ENCODE data around the gene NEUROG3. TPM values are rescaled to one million over a fixed set of nuclear protein-coding genes. Genes with fewer than 3 reads are reported as not detected.

The NEUROG3 gene
- total and polyA plus RNA-seq, 10 of the 15 experiments (the other 5 are each of a cell fraction or from before 2014, with no cell fraction given) = not detected

- Histone ChIP-seq H3K27me3 (replicated peaks in 1 of 2; ENCODE audit: control insufficient read depth in 2 of 2, insufficient read depth in 2 of 2, low read length in 1 of 2) (peaks cover 18 to 26% of the 10 kb centered on the region in 2 experiments), H3K27ac (ENCODE audit: control insufficient read depth, insufficient read depth) (no peak overlapping the region), H3K4me1 (ENCODE audit: control insufficient read depth, insufficient read depth, low read length) (peaks cover 8% of the 10 kb centered on the region; the same call in 1 of the 2 replicates), H3K36me3 (ENCODE audit: control insufficient read depth in 2 of 2, insufficient read depth in 2 of 2, low read length in 1 of 2) (no peaks in the 10 kb centered on the region), H3K9ac (ENCODE audit: control insufficient read depth, insufficient read depth, low read length) (no peak overlapping the region), H3K4me2 (ENCODE audit: control insufficient read depth, insufficient read depth) (no peak overlapping the region), H3K79me2 (ENCODE audit: control insufficient read depth, insufficient read depth, low read length) (no peaks in the 10 kb centered on the region), H4K20me1 (ENCODE audit: control insufficient read depth, insufficient read depth) (no peaks in the 10 kb centered on the region), H2AFZ (ENCODE audit: control insufficient read depth, low read depth, low read length) (no peak overlapping the region), H3K4me3 (no peak overlapping the region), H3K9me3 (replicated peaks; ENCODE audit: control insufficient read depth, insufficient read depth, low read length) (no peaks in the 10 kb centered on the region; the same call in 2 of the 3 replicates)
- CTCF ChIA-PET = interaction anchor here (0.6 kb wide), 1 partner anchor 176 kb away, joined by 3 read pairs; no protein-coding TSS in a partner anchor
- BruUV-seq (replicated peaks) = no TSS peak
- RAD21 ChIA-PET (ENCODE audit: unreplicated experiment) = no interaction called here
- in situ Hi-C loops (cut with MboI) = no loop called here
- 27% methylated on average over 23 of the region's 23 CpGs for WGBS (ENCODE audit: insufficient coverage, insufficient replicate concordance, low lambda C conversion rate, missing lambda C conversion rate)
- ATAC-seq = no peak
- intact Hi-C loops (cut with micrococcal nuclease; ENCODE audit: unreplicated experiment) = no loop called here
- no peak for DNase-seq (ENCODE audit: low read depth, low spot score)
- SMC1A ChIA-PET (ENCODE audit: uncharacterized antibody, unreplicated experiment) = no interaction called here
- no peak for FAIRE-seq
- POLR2A ChIA-PET = no interaction called here
- TF ChIP-seq RELA (IDR thresholded peaks at IDR 0.05; ENCODE audit: borderline replicate concordance, partially characterized antibody) = no peak
- no peak for TF ChIP-seq IKZF2 (IDR thresholded peaks at IDR 0.05)
- no peak for TF ChIP-seq EGR1 (IDR thresholded peaks at IDR 0.05; ENCODE audit: borderline replicate concordance in 1 of 2, low read depth in 2 of 2, low read length in 2 of 2)
- no peak for TF ChIP-seq ZBTB33 (IDR thresholded peaks at IDR 0.05)
- no peak for TF ChIP-seq SUPT20H (IDR thresholded peaks at IDR 0.05; ENCODE audit: borderline replicate concordance, control insufficient read depth, low read depth, low read length)
- TF ChIP-seq BCL3 (IDR thresholded peaks at IDR 0.05; ENCODE audit: borderline replicate concordance, insufficient read depth, low read depth, low read length, poor library complexity, severe bottlenecking) = no peak
- TF ChIP-seq ZNF687 (IDR thresholded peaks at IDR 0.05) = no peak
- no peak for TF ChIP-seq BCLAF1 (IDR thresholded peaks at IDR 0.05)
- TF ChIP-seq FOS (IDR thresholded peaks at IDR 0.05; ENCODE audit: borderline replicate concordance, extremely low read depth, insufficient read length) = no peak
- TF ChIP-seq MYB (IDR thresholded peaks at IDR 0.05; ENCODE audit: borderline replicate concordance, low read depth, low read length) = no peak
- no peak for TF ChIP-seq YY1 (IDR thresholded peaks at IDR 0.05; ENCODE audit: low read depth, low read length)
- no peak for TF ChIP-seq CBX3 (IDR thresholded peaks at IDR 0.05; ENCODE audit: borderline replicate concordance, low read depth)
- no peak for TF ChIP-seq MEF2A (IDR thresholded peaks at IDR 0.05; ENCODE audit: insufficient read depth, low read depth, low read length)
Measured at GRCh38 chr10:69569396-69569934, 3.8 kb downstream of the NEUROG3 start.

Measured in GM12878 (cell line).